Left renal cortex interstitium (tissue), 4 donors: Measurements from ENCODE around the gene SLC25A20. TPM values are rescaled to one million over a fixed set of nuclear protein-coding genes. Genes with fewer than 3 reads are reported as not detected.

ENCODE experiments used
- DNase-seq, 4 donors: peaks; one replicate each; pipeline ENCODE4 v3.0.0-alpha.2; 2013; ENCODE audit warnings: low read depth in 4 of 4, low spot score in 2 of 4, missing footprints in 1 of 4
- polyA plus RNA-seq, 4 donors: library from polyadenylated mRNA; unstranded; fragments of 120-200 nt; gene quantifications; one replicate each; pipeline ENCODE4 v1.2.1, GENCODE V29; 2013; ENCODE audit not compliant: insufficient read length in 4 of 4

SLC25A20 gene
- polyA plus RNA-seq, 4 donors: 16.8 to 20.8 (median 18.2) TPM

DNA sequence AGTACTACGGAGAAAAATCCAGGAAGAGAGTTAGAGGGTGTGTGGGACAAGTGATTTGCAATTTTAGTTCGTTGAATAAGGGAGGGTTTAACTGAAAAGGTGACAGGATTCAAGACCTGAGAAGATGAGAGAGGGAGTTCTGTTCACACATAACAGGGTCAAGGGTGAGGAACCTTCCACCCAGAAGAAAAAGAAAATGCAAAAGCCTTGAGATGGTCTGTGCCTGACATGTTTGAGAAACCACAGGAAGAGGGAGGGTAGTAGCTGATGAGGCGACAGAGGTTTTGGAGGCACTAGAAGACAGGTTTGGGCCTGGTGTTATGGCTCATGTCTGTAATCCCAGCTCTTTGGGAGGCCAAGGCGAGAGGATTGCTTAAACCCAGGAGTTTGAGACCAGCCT lies 591 bp upstream of the SLC25A20 start:
- DNase-seq: no peak

- DNase-seq: no peak
Measured at GRCh38 chr3:48897460-48898376, 964 bp downstream of the SLC25A20 start.

- DNase-seq: no peak
Measured at GRCh38 chr3:48896936-48897335, 1.7 kb downstream of the SLC25A20 start.

DNA sequence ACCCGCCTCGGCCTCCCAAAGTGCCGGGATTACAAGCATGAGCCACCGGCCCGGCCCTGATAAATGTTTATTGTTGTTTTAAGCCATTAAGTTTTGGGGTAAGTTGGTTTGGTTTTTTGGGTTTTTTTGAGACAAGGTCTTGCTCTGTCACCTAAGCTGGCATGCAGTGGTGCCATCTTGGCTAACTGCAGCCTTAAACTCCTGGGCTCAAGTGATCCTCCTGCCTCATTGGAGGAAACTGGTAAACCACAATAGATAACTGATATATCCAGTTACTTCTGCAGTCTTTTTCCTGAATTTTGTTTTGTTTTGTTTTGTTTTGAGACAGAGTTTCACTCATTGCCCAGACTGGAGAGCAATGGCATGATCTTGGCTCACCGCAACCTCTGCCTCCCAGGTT lies 4.2 kb downstream of the SLC25A20 start:
- DNase-seq: no peak

GRCh38 chr3:48891606-48892005 lies 7.1 kb downstream of the SLC25A20 start:
- DNase-seq: no peak

GRCh38 chr3:48885753-48886152 lies 12.9 kb downstream of the SLC25A20 start:
- DNase-seq: no peak

- DNase-seq: no peak
Measured at GRCh38 chr3:48881652-48882114, 17.0 kb downstream of the SLC25A20 start.

DNA sequence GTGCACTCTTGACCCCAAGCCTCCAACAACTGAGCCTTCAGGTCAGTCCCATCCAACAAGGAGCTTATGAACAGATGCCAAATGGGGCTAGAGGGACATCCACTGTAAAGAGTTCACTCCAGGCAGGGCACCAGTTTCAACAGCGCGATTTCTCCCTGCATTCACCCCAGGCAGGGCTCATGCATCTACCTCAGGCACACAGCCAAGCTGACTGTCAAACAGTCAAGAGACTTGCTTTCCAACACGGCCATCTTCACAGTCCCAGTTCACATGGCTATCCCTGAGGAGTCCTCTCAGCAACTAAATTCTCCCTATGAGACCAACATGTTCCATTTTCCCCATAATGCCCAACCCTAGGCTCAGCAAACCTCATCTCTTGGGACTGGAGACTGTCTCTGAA lies 17.7 kb downstream of the SLC25A20 start:
- no peak for DNase-seq

DNA sequence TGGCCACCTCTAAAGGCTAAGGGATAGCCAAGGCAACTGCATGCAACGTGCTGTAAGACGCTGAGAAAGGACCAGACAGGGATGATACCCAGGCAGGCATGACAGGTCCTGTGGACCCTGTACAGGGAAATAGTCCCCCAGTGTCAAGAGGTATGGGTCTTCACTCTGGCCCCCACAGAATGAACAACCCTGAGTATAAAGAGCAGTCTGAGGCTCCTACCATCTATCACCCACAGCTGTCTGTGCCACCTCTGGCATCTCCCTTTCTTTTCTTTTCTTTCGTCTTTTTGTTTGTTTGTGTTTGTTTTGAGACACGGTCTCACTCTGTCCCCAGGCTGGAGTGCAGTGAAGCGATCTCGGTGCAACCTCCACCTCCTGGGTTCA lies 18.7 kb downstream of the SLC25A20 start:
- no peak for DNase-seq

DNA sequence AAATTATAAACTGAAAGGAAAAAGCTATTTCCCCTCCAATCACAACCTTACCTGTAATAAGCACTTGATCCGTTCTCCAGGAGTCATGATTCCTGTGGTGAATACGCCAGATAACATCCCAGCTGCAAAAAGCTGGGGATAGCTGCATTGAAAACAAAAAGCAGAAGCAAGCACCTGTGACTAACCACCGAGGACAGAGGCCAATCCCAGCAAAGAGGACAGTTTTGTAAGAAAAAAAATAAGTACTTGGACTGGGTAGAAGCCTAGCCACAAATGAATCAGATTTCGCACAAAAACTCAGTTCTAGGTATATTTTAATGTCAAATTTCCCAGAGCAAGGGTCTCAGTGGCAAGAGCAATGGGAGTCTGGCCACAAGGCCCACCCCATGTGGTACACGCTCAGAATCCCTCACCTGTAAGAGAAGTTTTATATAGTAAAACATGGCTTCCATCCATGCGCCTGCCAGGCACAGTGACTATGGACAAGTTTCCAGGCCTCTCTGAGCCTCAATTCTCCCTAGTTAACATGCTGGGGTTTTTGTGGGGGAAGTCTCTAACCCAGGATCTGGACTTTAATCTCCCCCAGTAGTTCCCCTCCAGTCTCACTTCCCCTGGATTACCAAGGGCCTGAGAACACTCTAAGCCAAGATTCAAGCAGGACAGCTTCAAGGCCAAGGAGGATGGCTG lies 19.2 kb downstream of the SLC25A20 start:
- DNase-seq: no peak

DNA sequence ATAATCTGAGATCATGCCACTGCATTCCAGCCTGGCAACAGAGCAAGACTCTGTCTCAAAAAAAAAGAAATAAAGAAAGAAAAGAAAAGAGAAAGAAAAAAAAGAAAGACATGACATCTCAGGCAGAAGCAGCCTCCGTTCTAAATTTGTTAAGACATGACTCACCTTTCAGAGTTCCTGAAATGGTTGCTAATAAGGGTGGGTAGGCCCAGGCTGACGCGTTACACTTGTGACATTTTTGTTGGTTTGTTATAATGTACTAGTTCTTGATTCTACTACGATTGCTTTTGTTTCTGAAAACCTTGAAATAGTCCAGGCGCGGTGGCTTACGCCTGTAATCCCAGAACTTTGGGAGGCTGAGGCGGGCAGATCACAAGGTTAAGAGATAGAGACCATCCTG lies 21.0 kb downstream of the SLC25A20 start:
- no peak for DNase-seq

GRCh38 chr3:48863122-48863521 lies 35.6 kb downstream of the SLC25A20 start:
- DNase-seq: no peak

GRCh38 chr3:48859206-48859605 lies 39.5 kb downstream of the SLC25A20 start:
- DNase-seq: no peak

DNA sequence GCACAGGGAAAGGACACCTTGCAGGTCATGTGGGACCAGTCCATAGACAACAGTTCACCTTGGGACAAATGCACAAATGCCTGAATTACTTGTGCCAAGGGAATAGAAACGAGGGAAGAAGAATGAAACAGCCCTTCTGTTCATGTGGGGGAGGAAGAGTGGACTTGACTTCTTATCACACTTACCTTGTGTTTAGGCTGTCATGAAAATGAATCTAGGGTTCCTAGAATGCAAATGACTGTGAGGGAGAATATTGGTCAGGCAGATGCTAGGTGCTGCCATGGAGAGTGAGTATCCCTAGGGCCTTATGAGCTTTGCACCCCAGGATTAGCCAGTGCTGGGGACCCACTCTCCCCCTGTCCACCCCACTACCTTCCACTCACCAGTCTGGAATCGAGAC lies 40.0 kb downstream of the SLC25A20 start:
- DNase-seq: no peak

- DNase-seq: no peak
Measured at GRCh38 chr3:48857641-48858040, 41.0 kb downstream of the SLC25A20 start.

- no peak for DNase-seq
Measured at GRCh38 chr3:48856469-48856868, 42.2 kb downstream of the SLC25A20 start.

- no peak for DNase-seq
Measured at GRCh38 chr3:48855681-48856447, 42.8 kb downstream of the SLC25A20 start.

- DNase-seq: no peak
Measured at GRCh38 chr3:48852151-48852550, 46.5 kb downstream of the SLC25A20 start.

DNA sequence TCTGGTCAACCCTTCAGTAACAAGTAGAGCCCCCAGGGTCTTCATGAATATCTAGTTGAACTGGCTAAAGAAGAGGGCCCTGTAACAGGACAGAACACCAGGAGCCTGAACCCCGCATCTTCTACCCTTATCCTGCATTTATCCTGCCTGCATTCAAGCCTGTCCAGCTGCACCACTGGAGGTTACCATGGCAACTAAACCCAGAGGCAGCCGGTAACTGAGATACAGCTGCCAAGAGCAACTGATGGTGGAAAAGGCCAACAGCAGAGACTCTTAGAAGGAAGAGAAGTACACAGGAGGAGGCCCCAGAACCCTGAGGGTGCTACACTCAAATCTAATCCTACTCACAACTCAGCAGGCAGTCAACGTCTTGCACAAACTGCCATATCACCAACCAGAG lies 47.3 kb downstream of the SLC25A20 start:
- no peak for DNase-seq

DNA sequence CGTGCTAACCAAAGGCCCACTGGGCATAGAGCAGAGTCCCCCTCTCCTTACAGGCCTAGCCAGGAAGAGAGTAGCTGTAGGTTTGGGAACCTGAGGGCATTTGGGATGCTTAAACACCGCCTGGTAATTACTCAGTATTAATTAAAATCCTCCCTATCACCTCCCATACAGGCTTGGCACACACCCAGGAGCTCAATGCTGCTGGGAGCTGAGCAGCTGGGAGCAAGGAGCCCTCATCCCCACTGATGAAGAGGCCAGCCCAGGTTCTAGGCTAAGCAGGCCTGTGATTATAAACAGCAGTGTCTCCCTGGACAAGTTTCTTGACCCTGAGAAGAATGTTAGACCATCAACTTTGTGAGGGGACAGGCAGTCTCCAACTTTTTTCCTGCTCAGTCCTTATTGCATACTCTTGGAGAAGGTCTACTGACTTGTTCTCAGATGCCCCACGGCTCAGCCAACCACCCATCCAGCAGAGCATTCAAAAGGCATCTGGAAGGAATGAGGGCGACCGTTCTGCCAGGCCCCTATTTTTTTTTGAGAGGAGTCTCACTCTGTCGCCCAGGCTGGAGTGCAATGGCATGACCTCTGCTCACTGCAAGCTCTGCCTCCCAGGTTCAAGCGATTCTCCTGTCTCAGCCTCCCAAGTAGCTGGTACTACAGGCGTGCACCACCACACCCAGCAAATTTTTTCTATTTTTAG lies 49.7 kb downstream of the SLC25A20 start:
- no peak for DNase-seq
